Epithelial cell of esophagus (primary cell): Measurements from ENCODE around the gene ZNF451.

Source experiments
- DNase-seq: peaks from one replicate; pipeline ENCODE4 v3.0.0; 2010; ENCODE audit warnings: low read depth
- H3K4me3 ChIP-seq: 2 replicates; pipeline ENCODE4 v1.5.1; 2011; ENCODE audit warnings: mild to moderate bottlenecking, low read length, control low read depth
- TF ChIP-seq, protein P1 (sequence below): IDR thresholded peaks from 2 replicates; pipeline ENCODE4 v1.5.1; 2011; ENCODE audit warnings: low read depth, mild to moderate bottlenecking, low read length, control low read depth, inconsistent platforms; ENCODE audit not compliant: insufficient read depth; ENCODE audit errors: missing control alignments

Gene ZNF451

DNA sequence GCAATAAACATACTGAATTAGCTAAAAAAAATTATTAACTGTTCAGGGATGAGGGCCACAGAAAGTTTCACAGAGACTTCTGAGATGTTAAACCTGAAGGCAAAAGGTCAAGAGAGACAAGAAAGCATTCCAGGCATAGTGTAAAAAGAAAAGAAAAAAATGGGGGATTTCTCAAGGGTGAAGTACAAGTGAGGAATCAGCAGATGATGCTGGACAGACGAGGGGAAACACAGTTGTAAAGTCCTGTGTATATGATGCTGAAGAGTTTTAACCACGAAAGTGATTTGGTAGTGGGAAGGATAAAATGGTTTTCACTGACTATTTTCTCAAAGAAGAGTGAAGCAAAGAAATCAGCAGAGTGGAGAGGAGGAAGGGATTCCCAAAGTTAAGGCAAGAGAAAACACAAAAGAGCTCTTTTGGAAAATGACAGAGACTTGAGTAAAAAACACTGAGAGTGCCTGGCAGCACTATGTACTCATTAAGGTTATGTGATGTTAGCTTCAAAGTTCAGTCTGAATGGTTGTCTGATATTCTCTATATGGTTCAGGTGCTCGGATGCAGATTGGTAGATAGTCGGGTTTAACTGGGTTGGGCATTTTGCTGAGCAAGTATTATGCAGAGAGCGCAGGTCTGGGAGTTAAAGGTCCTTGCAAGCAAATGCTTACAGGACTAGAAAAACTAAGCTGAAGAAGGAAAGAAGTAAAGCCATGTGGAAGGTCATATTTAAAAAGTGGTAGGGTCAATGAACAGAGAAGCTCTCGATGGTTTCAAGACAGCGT lies 115.8 kb downstream of the ZNF451 start:
- no peak overlapping the region for H3K4me3 ChIP-seq
- DNase-seq: no peak
- TF ChIP-seq, protein P1, sequence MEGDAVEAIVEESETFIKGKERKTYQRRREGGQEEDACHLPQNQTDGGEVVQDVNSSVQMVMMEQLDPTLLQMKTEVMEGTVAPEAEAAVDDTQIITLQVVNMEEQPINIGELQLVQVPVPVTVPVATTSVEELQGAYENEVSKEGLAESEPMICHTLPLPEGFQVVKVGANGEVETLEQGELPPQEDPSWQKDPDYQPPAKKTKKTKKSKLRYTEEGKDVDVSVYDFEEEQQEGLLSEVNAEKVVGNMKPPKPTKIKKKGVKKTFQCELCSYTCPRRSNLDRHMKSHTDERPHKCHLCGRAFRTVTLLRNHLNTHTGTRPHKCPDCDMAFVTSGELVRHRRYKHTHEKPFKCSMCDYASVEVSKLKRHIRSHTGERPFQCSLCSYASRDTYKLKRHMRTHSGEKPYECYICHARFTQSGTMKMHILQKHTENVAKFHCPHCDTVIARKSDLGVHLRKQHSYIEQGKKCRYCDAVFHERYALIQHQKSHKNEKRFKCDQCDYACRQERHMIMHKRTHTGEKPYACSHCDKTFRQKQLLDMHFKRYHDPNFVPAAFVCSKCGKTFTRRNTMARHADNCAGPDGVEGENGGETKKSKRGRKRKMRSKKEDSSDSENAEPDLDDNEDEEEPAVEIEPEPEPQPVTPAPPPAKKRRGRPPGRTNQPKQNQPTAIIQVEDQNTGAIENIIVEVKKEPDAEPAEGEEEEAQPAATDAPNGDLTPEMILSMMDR: no peak

DNA sequence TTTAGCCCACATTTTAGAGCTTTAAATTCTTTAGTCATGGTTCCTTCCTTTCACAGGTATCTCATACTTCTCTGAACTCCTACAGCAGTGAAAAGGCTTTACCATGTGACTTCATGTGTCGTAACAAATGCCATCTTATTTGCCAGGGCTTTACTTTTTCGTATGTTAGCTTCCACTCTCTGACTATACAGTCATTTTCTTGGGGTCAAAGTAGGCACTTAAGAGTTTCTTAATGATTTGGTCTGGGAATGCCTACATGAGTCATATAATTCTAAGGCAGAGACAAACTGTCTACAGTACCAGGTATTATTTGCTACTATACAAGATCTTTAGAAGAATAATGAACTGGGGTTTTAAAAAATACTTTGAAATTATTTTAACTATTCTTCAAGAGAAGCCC lies 117.2 kb downstream of the ZNF451 start:
- DNase-seq: peak; percentile 46
- TF ChIP-seq, protein P1: no peak
- no peak overlapping the region for H3K4me3 ChIP-seq

DNA sequence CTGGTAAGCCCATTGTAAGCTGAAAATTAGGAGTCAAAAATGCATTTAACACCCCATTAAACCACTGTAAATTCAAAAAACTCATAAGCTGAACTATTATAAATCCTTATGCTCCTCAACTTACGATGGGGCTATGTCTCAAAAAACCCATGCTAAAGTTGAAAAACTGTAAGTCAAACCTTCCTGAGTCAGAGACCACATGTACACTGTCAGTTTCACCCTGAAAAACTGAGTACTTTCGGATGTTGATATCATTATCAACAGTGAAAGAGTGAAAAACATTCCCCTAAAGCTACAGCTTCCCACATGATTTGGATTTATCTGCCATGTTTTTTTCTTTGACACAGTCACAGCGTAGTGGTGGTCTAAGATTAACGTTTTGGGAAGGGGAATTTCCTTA lies 117.9 kb downstream of the ZNF451 start:
- no peak for DNase-seq
- TF ChIP-seq, protein P1: no peak
- H3K4me3 ChIP-seq: no peak overlapping the region

DNA sequence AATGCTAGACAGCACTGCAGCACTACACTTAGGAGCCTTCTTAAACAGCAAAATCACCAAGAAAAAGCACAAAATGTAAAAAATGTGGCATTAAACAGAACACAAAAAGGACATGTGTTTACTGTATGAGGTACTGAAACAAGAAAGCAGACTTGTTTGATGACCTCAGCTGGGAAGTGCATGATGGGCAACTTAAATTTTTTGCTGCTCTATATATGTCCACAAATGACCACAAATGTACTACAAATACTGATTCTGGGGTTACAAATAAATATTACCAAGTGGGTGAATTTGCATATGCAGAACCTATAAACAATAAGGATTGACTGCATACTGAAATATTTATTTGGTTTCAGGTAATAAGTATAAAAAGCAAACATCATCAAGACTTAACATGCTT lies 119.0 kb downstream of the ZNF451 start:
- no peak overlapping the region for H3K4me3 ChIP-seq

DNA sequence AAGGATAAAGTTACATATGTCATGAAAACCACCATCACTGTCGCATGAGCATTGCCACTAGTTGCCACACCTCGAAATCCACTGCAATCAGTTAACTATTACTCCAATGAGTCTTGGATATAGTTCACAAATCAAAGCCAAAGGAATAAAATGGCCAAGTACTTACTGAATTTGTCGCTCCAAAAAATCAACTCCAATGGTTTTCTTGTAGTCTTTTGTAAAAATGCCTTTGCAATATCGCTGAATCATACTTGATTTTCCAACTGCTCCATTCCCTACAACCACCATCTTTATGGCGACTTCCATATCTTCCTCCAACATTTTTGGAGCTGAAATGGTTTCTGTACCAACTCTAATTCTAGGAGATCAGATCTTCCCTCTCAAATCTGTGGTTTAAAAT lies 120.1 kb downstream of the ZNF451 start:
- no peak for DNase-seq
- TF ChIP-seq, protein P1: no peak
- no peak overlapping the region for H3K4me3 ChIP-seq

More for the DNA sequence above, 119.0 kb downstream of the ZNF451 start:
- no peak for DNase-seq
- TF ChIP-seq, protein P1: no peak

DNA sequence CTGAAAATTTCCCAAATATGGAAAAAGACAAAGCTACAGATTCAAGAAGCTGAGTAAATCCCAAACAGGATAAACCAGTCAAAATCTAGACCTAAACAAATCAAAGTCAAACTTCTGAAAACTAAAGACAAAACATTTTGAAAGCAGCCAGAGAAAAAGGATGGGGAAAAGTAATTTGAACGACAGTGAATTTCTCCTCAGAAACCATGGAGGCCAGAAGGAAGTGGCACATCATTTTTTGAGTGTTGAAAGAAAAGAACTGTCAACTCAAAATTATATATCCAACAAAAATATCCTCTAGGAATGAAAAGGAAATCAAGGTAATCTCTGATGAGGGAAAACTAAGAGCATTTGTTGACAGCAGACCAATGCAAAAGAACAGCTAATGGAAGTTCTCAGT lies 125.3 kb downstream of the ZNF451 start:
- no peak overlapping the region for H3K4me3 ChIP-seq
- DNase-seq: no peak
- TF ChIP-seq, protein P1: no peak
